Measurements from ENCODE around the gene GPC6. TPM values are rescaled to one million over a fixed set of nuclear protein-coding genes. Genes with fewer than 3 reads are reported as not detected.

GPC6 gene
- polyA plus RNA-seq, 1 of the 3 experiments (the other 2 are of a cell fraction): 6.7 TPM

- no peak for TF ChIP-seq CTCF (IDR thresholded peaks at IDR 0.05)
- TF ChIP-seq TAF1 (IDR thresholded peaks at IDR 0.05; ENCODE audit: borderline replicate concordance, low read depth, low read length): no peak
Observed at GRCh38 chr13:93228643-93228937, 2.0 kb downstream of the GPC6 start (continued).

GRCh38 chr13:93230261-93230855 is 3.8 kb downstream of the GPC6 start:
- peaks cover 5% of the 10 kb centered on the region for H3F3A ChIP-seq (replicated peaks; ENCODE audit: insufficient read depth)
- CTCF ChIA-PET: no interaction called here
- no peak for DNase-seq
- no peaks in the 10 kb centered on the region for H3K9me2 ChIP-seq
- H3K9me3 ChIP-seq: no peaks in the 10 kb centered on the region
- no peak overlapping the region for H3K9ac ChIP-seq
- no peak overlapping the region for H2AFZ ChIP-seq (ENCODE audit: low read depth)
- no peaks in the 10 kb centered on the region for H3K36me3 ChIP-seq (replicated peaks in 1 of 2; ENCODE audit: control insufficient read depth in 1 of 2, insufficient read depth in 2 of 2, low read length in 1 of 2)
- POLR2A ChIA-PET: no interaction called here
- H3K4me1 ChIP-seq (ENCODE audit: control insufficient read depth in 1 of 2, insufficient read depth in 2 of 2, low read depth in 1 of 2, low read length in 1 of 2): peaks cover 10 to 23% of the 10 kb centered on the region in 2 experiments; a peak in 3 of 4 replicates
- TF ChIP-seq ELF1 (IDR thresholded peaks at IDR 0.05) (no peak), EP300 (IDR thresholded peaks at IDR 0.05; ENCODE audit: borderline replicate concordance in 1 of 2, low read depth in 1 of 2, low read length in 1 of 2) (0 out of 4 replicates have a peak, but pooled peaks of 1 of the 2 experiments have one; percentile 4), JUND (IDR thresholded peaks at IDR 0.05) (peak; percentile 29; the same call in 1 of the 2 replicates), REST (IDR thresholded peaks at IDR 0.05; ENCODE audit: low read depth, low read length) (no peak), TEAD4 (IDR thresholded peaks at IDR 0.05; ENCODE audit: borderline replicate concordance, insufficient read depth) (no peak), FOXM1 (IDR thresholded peaks at IDR 0.05; ENCODE audit: low read depth) (no peak), MXI1 (IDR thresholded peaks at IDR 0.05; ENCODE audit: low read depth, low read length) (no peak), TCF12 (IDR thresholded peaks at IDR 0.05) (no peak; the same call in 1 of the 2 replicates), FOSL2 (IDR thresholded peaks at IDR 0.05; ENCODE audit: borderline replicate concordance, low read depth) (peak; percentile 54; the same call in 1 of the 2 replicates), CHD2 (IDR thresholded peaks at IDR 0.05; ENCODE audit: low read length, partially characterized antibody) (no peak), ZBTB33 (IDR thresholded peaks at IDR 0.05; ENCODE audit: borderline replicate concordance, low read depth) (no peak), EZH2phosphoT487 (IDR thresholded peaks at IDR 0.05; ENCODE audit: borderline replicate concordance, low read depth) (no peak), RCOR1 (IDR thresholded peaks at IDR 0.05; ENCODE audit: low read length) (no peak), SMC3 (IDR thresholded peaks at IDR 0.05; ENCODE audit: low read depth, low read length) (no peak)
- H3K4me2 ChIP-seq: peak overlapping the region; percentile 88; the same call in 1 of the 2 replicates
- no peak overlapping the region for H3K4me3 ChIP-seq (ENCODE audit: low read depth in 2 of 2, low read length in 1 of 2)
- no peaks in the 10 kb centered on the region for H3K27me3 ChIP-seq (ENCODE audit: insufficient read depth)
- H4K20me1 ChIP-seq (ENCODE audit: insufficient read depth): no peaks in the 10 kb centered on the region
- peaks cover 28% of the 10 kb centered on the region for H3K79me2 ChIP-seq (ENCODE audit: insufficient read depth)
- peak overlapping the region; percentile 81 to 98 for H3K27ac ChIP-seq (ENCODE audit: low read depth in 2 of 2, low read length in 1 of 2)
